Esophagus (tissue), 2 donors: ENCODE data around the gene MGARP. TPM values are rescaled to one million over a fixed set of nuclear protein-coding genes. Genes with fewer than 3 reads are reported as not detected.
A peak's percentile ranks its signal among the peaks of the same experiment; 100 is the strongest.
"Not testable (repeated sequence)": the region's sequence is repeated elsewhere in the genome, so short reads cannot be mapped to it uniquely, and the experiment has no call there.

Source experiments
- H3K27ac ChIP-seq, 2 donors: one replicate each; pipeline ENCODE4 v1.5.1; 2013; ENCODE audit warnings: low read depth in 2 of 2, mild to moderate bottlenecking in 2 of 2, inconsistent platforms in 1 of 2, low read length in 1 of 2, moderate library complexity in 1 of 2
- H3K27me3 ChIP-seq, 2 donors: one replicate each; pipeline ENCODE4 v1.6.1; 2013; ENCODE audit warnings: low read length in 2 of 2, control low read depth in 1 of 2, mild to moderate bottlenecking in 1 of 2; ENCODE audit not compliant: insufficient read depth in 2 of 2, control insufficient read depth in 1 of 2
- H3K36me3 ChIP-seq, 2 donors: one replicate each; pipeline ENCODE4 v1.6.1; 2013; ENCODE audit warnings: low read length in 1 of 2; ENCODE audit not compliant: control insufficient read depth in 2 of 2, insufficient read depth in 2 of 2
- H3K4me1 ChIP-seq, 2 donors: one replicate each; pipeline ENCODE4 v1.6.1; 2013; ENCODE audit warnings: low read length in 1 of 2; ENCODE audit not compliant: control insufficient read depth in 2 of 2, insufficient read depth in 2 of 2
- H3K4me3 ChIP-seq, 2 donors: one replicate each; pipeline ENCODE4 v1.5.1; 2013; ENCODE audit warnings: low read length in 2 of 2, mild to moderate bottlenecking in 2 of 2, low read depth in 1 of 2, moderate library complexity in 1 of 2
- H3K9me3 ChIP-seq, 2 donors: one replicate each; pipeline ENCODE4 v1.6.1; 2013; ENCODE audit warnings: mild to moderate bottlenecking in 2 of 2, low read depth in 1 of 2, low read length in 1 of 2, moderate library complexity in 1 of 2; ENCODE audit not compliant: control insufficient read depth in 2 of 2, insufficient read depth in 1 of 2
- WGBS, 2 donors: extraction: QIAGEN DNeasy Blood & Tissue Kit; methylation state at CpG; one replicate each; pipeline ENCODE4 v1.1.7; 2013; 5-methylcytosine and 5-hydroxymethylcytosine counted together
- polyA plus RNA-seq, 2 donors: library from polyadenylated mRNA; stranded (reverse); fragments of 200-250 nt; gene quantifications; one replicate each; pipeline ENCODE4 v1.2.3, GENCODE V29; 2013
- donor health status: healthy with polysubstance abuse.
- donor health status: Bipolar disorder and iron deficiency.

MGARP gene
- polyA plus RNA-seq, 2 donors, result 0.18 to 0.24 TPM

GRCh38 chr4:139314047-139314800 lies 34.2 kb upstream of the MGARP start:
- H3K27me3 ChIP-seq, result no peaks in the 10 kb centered on the region
- 93 to 94% methylated on average over 4 of the region's 4 CpGs for WGBS, 2 donors
- H3K4me3 ChIP-seq, result no peak overlapping the region
- no peaks in the 10 kb centered on the region for H3K36me3 ChIP-seq
- H3K4me1 ChIP-seq, result no peaks in the 10 kb centered on the region
- no peaks in the 10 kb centered on the region for H3K9me3 ChIP-seq
- H3K27ac ChIP-seq, result no peak overlapping the region

DNA sequence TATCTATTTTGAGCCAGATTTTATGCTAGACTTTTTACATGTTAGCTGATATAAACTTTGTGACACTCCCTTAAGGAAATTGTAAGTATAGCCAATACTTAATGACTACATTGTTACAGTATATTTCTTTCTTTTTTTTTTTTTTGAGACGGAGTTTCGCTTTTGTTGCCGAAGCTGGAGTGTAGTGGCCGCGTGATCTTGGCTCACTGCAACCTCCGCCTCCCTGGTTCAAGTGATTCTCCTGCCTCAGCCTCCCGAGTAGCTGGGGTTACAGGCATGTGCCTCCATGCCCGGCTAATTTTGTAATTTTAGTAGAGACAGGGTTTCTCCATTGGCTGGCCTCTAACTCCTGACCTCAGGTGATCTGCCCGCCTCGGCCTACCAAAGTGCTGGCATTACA lies 33.4 kb upstream of the MGARP start:
- not testable (repeated sequence) for H3K27me3 ChIP-seq, H3K4me1 ChIP-seq, H3K9me3 ChIP-seq, H3K4me3 ChIP-seq, H3K36me3 ChIP-seq, H3K27ac ChIP-seq
- WGBS, 2 donors, result 90% methylated on average over 10 of the region's 10 CpGs

- Histone ChIP-seq H3K4me1 (no peaks in the 10 kb centered on the region), H3K9me3 (no peaks in the 10 kb centered on the region), H3K27ac (no peak overlapping the region), H3K36me3 (peaks cover 0 to 2% of the 10 kb centered on the region in 2 donors), H3K27me3 (no peaks in the 10 kb centered on the region), H3K4me3 (no peak overlapping the region)
- 81 to 86% methylated on average over 3 of the region's 3 CpGs for WGBS, 2 donors
Measured at GRCh38 chr4:139312552-139313332, 32.7 kb upstream of the MGARP start.

DNA sequence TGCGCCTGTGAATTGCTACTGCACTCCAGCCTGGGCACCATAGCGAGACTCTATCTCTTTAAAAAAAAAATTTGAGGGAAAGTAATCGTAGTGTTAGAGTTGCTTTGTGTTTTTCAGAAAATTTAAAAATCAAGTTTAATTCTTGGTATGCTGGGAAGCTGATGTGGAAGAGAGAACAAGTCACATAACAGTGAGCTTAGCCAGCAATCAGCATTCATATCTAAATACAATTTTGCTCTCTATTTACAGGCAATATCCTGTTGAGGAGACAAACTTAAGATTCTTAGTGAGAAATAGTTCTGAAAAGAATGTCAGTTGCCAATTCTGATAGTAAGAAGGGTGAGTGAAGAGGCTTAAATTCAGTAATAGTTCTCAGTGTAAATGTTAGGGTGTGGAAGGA lies 31.9 kb upstream of the MGARP start:
- Histone ChIP-seq H3K9me3 (no peaks in the 10 kb centered on the region), H3K4me3 (no peak overlapping the region), H3K36me3 (peaks cover 0 to 2% of the 10 kb centered on the region in 2 donors), H3K27ac (no peak overlapping the region), H3K4me1 (no peaks in the 10 kb centered on the region), H3K27me3 (no peaks in the 10 kb centered on the region)
- WGBS, 2 donors, result 72 to 82% methylated on average over 3 of the region's 3 CpGs

DNA sequence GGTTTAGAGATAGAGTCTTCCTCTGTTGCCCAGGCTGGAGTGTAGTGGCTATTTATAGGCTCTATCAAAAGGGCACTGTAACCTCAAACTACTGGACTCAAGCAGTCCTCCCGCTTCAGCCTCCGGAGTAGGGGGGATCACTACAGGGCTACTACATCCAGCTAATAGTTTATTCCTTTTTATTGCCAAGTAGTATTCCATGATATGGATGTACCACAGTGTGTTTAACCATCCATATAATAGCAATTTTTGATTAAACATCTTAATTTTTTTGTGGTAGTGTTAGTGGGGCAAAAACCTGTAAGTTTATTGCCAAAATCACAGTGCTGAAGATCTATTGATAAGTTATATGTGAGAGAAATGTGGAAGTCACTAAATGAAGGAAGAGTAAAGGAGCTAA lies 24.9 kb upstream of the MGARP start:
- 96 to 98% methylated on average over 2 of the region's 2 CpGs for WGBS, 2 donors

GRCh38 chr4:139301821-139302611 lies 22.0 kb upstream of the MGARP start, which contains the start of gene NDUFC1:
Gene NDUFC1 (minus strand): TSS chr4:139302477. CDS start chr4:139295798, 6,679 bp downstream.
- peak within 1 kb of the TSS; percentile 87 to 97 for H3K27ac ChIP-seq
- no peaks in the 10 kb centered on the region for H3K9me3 ChIP-seq
- peak within 1 kb of the TSS; percentile 91 for H3K4me3 ChIP-seq
- H3K36me3 ChIP-seq, result no peaks in the 10 kb centered on the region
- no peaks in the 10 kb centered on the region for H3K27me3 ChIP-seq
- H3K4me1 ChIP-seq, result no peaks in the 10 kb centered on the region
- WGBS, 2 donors, result 0% methylated on average over 45 to 46 of the region's 46 CpGs

More for the DNA sequence above, 24.9 kb upstream of the MGARP start:
- Histone ChIP-seq H3K9me3 (no peaks in the 10 kb centered on the region), H3K4me3 (no peak overlapping the region), H3K4me1 (no peaks in the 10 kb centered on the region), H3K27me3 (no peaks in the 10 kb centered on the region), H3K36me3 (peaks cover 0 to 2% of the 10 kb centered on the region in 2 donors), H3K27ac (no peak overlapping the region)

- 0% methylated on average over 60 to 61 of the region's 61 CpGs for WGBS, 2 donors
- Histone ChIP-seq H3K4me1 (no peaks in the 10 kb centered on the region), H3K27ac (peak within 1 kb of the TSS; percentile 87 to 97), H3K9me3 (no peaks in the 10 kb centered on the region), H3K27me3 (no peaks in the 10 kb centered on the region), H3K36me3 (no peaks in the 10 kb centered on the region), H3K4me3 (peak within 1 kb of the TSS; percentile 91)
Measured at GRCh38 chr4:139301113-139301820, 21.2 kb upstream of the MGARP start, which contains the start of gene NAA15. Gene NAA15 (plus strand): TSS chr4:139301505. CDS start chr4:139301778, 273 bp downstream.

GRCh38 chr4:139300431-139301112 lies 20.5 kb upstream of the MGARP start:
- Histone ChIP-seq H3K27me3 (no peaks in the 10 kb centered on the region), H3K27ac (peak overlapping the region; percentile 87 to 97), H3K4me3 (peak overlapping the region; percentile 91), H3K4me1 (no peaks in the 10 kb centered on the region), H3K9me3 (no peaks in the 10 kb centered on the region), H3K36me3 (no peaks in the 10 kb centered on the region)
- WGBS, 2 donors, result 5 to 6% methylated on average over 16 of the region's 16 CpGs
